Middle frontal gyrus (tissue), 1 donor: ENCODE results near the gene DUSP22.

Experiments used
- DNase-seq: peaks from one replicate; pipeline ENCODE4 v3.0.0-alpha.2; 2015; ENCODE audit warnings: low spot score; ENCODE audit errors: extremely low spot score

DUSP22 gene

DNA sequence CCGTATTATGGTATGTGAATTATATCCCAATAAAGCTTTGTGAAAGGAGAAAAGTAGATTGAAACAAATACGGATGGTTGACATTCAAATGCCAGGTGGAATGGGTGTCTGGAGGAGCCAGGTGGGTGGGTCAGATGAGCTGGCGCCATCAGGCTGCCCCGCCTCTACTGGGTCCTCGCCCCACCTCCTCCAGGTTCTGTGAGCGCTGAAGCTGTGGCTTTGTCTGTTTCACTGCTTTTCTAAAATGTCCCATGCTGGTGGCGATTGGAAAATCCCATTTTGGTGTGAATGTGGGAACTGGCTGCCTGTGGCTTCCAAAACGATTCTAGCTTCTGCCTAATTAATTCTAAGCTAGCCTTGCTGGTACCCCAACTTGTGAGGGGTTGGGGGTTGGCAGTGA, 16.5 kb downstream of the DUSP22 start:
- DNase-seq, result no peak

DNA sequence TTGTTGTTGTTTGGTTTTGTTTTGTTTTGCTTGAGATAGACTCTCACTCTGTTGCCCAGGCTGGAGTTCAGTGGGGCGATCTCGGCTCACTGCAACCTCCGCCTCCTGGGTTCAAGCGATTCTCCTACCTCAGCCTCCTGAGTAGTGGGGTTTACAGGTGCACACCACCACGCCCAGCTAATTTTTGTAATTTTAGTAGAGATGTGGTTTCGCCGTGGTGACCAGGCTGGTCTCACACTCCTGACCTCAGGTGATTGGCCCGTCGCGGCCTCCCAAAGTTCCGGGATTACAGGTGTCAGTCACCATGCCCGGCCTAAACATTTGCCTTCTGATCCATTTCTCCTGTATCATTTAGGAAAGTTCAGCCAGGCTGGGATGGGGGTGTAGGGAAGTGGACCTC, 17.7 kb downstream of the DUSP22 start:
- DNase-seq, result no peak

DNA sequence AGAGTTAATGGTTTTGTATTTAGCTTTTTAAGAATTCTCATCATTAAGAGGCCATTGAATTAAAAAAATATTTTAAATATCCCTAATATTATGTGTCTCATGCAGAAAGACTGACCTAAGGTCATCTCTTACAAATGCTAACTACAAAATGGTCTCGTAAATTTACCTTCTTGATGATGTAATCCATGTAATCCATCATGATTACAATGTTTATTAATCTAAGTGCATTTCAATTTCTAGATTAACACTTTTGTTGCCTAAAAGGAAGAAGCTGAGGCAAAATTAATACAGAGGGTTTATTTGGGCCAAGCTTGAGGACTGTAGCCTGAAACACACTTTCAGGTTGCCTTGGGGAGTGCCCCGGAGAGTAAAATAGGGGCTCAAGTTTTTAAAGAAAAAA, 18.4 kb downstream of the DUSP22 start:
- DNase-seq, result no peak

GRCh38 chr6:311679-312220, 19.5 kb downstream of the DUSP22 start:
- no peak for DNase-seq

GRCh38 chr6:313087-313486, 20.8 kb downstream of the DUSP22 start:
- no peak for DNase-seq

DNA sequence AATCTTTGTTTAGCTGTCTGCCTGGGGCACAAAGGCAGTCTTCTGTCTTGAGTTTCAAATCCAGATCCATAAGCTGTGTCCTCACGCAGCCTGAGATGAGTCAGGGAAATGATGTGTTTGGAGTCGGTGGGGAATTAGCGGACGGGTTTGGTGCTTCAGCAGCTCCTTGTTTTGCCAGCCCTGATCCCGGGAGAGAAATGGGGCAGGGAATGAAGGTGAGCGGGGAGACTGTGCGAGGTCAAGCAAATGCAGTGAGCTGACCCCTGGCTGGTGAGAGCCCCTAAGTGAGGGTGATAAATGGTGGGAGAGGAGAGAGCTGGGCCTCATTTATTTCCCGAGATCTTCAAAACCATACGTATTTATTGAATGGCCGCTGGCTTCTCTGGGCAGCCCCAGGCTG, 21.6 kb downstream of the DUSP22 start:
- no peak for DNase-seq

- no peak for DNase-seq
Observed at GRCh38 chr6:314377-314776, 22.1 kb downstream of the DUSP22 start.

DNA sequence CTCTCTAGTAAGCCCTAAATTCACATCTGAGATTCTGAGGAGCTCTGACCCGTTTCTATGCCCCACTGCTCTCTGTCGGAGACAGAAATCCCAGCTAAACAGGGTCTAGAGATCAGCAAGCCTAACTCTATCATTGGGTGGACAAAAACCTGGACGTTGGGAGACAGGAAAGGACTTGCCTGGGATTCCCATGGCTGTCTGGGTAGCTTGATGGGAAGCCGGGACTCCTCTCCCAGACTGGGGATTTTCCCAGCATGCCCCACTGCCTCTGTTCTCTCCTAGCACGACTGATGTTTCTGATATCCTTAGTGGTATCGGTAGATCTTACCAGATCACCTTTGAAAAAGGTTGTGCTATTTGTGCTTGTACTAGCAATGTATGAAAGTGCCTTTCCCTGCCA, 22.9 kb downstream of the DUSP22 start:
- DNase-seq, result no peak

DNA sequence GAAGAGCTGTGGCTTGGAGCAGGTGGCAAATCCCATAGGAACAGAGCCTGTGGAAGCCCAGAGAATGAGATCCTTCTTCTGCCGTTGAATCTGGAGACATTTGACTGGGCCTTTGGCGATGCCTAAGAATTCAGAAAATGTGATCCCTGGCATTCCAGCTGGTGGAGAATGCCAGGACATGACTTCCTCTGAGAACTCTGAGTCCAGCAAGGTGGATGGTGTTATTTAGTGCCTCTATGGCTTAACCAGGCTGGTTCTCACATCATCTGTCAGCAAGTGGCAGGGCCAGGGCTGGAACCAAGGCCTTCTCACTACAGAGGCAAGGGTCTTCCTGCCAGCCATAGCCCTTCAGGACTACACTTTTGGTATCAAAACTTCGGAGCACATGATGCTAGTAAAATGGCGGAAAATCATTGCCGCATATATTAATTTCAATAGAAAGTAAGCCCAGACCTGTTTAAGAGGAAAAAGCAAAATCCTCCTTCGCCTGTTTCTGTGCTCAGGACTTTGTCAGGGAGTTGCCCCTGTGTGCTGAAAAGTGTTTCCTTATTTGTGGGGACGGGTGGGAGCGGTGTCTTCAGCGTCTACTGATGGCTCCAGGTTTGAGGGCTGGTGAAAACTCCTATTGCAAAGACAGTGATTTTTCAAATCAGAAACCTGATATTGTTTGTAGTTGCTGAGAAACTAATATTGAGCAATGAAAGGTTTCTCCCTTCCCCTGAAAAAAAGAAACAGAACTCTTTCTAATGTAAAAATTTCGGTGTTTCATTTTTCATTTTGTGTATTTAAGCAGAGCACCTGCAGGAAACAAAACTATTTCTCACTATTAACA, 23.9 kb downstream of the DUSP22 start:
- DNase-seq, result no peak

- DNase-seq, result no peak
Observed at GRCh38 chr6:316753-317038, 24.4 kb downstream of the DUSP22 start.

GRCh38 chr6:317060-317447, 24.8 kb downstream of the DUSP22 start:
- no peak for DNase-seq

DNA sequence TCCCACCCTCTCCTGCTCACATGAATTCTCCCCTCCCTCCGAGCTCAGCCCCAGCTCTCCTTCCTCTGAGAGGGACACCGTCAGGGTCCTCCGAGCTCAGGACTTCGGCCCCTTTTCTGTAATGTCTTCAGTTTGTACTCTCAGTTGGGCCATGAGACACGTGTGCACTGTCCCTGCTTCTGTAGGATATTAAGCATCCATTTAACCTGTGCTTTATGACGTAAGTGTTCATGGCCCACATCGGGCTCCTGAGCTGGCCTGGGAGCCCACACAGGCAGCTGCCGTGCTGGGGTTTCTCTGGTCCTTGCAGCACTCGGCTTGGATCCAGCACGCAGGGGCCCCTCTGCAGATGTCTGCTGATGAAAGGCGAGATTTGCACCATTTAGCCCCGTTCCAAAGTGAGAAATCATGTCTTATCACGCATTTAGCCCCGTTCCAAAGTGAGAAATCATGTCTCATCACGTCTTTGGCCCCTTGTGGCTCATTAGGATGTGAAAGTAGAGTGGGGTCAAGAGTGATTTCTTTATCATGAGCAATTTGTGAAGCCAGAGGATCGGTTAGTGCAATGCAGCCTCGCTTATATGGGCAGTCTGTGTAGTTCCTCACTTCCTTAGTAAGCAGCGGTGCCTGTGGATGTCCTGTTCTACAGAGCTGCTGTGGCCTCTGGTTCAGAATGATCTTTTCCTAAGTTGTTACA, 25.3 kb downstream of the DUSP22 start:
- DNase-seq, result no peak

GRCh38 chr6:318243-318890, 26.1 kb downstream of the DUSP22 start:
- DNase-seq, result no peak

DNA sequence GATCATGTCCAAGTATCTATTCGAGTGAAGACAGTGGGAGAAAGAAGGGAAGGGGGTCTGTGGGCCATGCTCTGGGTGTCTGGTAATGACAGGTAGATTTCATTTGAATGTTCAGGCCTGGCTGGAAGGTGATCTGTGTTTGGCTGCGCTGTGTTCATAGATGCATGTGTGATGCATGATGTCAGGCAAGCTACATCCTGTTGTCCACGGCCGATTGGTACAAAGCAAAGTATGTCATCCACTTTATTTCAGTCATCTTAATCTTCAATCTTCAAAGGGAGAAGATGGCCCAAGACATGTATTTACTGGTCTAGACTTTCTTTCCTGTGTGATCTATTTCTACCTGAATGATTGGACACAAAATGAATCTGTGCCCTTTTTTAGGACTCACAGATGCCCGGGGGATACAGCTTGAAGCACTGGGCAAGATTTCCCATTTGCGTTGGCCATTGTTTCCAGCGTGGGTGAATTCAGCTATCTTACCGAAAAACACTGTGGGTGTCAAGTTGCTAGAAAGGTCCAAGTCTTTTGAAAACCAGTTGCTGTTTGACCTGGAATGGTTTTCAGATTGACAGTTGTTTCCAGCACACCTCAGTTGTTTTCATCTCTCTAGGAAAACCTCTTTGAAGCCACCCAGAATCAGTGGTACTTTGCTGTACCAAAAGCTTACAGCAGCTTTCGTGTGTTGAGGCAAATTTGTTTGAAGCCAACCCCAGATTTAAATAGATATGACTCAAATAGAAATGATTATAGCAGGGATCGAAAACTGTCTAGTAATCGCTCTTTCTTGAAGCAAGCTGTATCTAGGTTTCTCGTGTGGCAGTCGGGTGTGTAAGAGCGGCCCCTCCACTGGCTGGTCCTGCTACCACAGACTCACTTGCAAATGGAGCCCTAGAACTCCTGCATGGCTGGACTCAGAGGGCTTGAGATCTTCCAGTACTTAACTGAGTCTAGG, 27.2 kb downstream of the DUSP22 start:
- no peak for DNase-seq

DNA sequence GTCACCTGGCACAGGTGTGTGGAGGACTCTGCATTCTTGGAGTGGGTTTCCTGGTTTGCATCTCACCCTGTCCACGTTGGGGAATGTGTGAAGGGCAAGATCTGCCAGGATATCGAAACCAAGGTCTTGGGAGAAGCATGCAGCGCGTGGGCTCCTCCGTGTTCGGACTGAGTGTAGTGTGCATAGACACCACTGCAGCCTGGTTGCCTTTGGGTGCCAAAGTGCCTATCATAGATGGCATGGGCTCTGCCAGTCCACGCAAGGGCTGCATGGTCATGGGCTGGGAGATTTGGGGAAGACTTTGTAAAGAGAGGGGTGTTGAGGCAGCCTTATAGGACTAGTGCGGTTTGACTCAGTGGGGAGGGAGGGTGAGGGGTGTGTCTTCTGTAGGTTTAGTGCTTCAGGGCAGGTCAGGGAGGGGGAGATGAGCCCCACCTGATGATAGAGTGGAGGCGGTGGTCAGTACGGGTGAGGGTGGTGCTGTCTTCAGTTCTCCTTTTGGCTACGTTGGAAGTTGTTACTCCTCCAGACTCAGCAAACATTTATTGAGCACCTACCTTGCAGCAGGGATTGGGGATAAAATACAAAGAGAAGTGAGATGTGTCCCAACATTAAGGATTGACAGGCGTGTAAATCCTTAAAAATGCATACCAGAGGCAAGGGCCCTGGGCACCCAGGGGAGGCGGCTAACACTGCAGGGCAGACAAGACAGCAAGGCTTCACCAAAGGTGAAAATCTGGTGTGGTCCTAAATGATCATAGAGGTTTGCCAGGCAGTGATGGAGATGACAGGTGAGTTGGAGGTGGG, 28.3 kb downstream of the DUSP22 start:
- DNase-seq, result no peak

- DNase-seq, result no peak
Observed at GRCh38 chr6:321158-321438, 28.8 kb downstream of the DUSP22 start.

- no peak for DNase-seq
Observed at GRCh38 chr6:321536-322258, 29.4 kb downstream of the DUSP22 start.

- no peak for DNase-seq
Observed at GRCh38 chr6:322259-322930, 30.1 kb downstream of the DUSP22 start.

GRCh38 chr6:322940-323729, 30.8 kb downstream of the DUSP22 start:
- DNase-seq, result no peak
